Gastrocnemius medialis (tissue), 4 donors: ENCODE data around the gene AJM1.

Source experiments
- POLR2A ChIP-seq, 2 donors: fragments of 450-650 bp; IDR thresholded peaks; one replicate each; pipeline ENCODE4 v1.6.1; 2017; ENCODE audit warnings: antibody characterized with exemption in 2 of 2, mild to moderate bottlenecking in 2 of 2, moderate library complexity in 2 of 2
- TF ChIP-seq, protein P1 (sequence below), 5 experiments: fragments of 450-650 bp in 3 of 5; fragments of 200-600 bp in 2 of 5; sonication (generic) in 2 of 5; IDR thresholded peaks in 4 of 5; conservative IDR thresholded peaks in 1 of 5; 1 replicate in 4 of 5; 2 replicates in 1 of 5; pipeline ENCODE4 v1.5.1; 2016 to 2019; ENCODE audit warnings: antibody characterized with exemption in 5 of 5, mild to moderate bottlenecking in 3 of 5, moderate library complexity in 3 of 5

DNA sequence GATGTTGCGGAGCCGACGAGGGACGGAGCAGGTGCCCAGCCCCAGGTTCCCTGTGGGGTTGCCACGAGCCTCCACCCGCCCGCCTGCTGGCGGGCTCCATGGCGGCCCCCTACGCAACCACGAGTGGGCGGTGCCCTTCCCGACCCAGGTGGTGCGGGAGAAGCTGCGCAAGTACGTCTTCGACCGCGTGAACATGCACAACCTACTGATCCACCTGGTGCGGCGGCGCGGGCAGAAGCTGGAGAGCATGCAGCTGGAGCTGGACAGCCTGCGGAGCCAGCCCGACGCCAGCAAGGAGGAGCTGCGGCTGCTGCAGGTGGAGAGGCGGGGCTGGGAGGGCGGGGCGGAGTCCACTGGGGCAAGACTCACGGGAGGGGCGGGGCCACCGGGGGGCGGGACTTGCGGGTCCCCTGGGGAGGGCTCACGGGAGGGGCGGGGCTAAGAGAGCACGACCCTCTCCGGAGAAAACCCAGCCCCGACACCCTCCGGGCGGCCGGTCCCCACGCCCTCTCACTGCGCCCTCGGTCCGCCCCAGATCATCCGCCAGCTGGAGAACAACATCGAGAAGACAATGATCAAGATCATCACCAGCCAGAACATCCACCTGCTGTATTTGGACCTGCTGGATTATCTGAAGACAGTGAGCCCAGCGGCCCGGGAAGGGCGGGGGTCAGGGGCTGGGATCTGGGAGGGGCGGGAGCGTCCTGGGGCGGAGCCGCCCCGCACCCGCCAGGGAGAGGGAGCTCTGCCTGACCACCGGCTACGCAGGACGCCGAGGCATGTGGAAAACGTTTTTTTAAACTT is 42.2 kb upstream of the AJM1 start:
- TF ChIP-seq POLR2A (IDR thresholded peaks at IDR 0.05) = no peak
- TF ChIP-seq, protein P1, sequence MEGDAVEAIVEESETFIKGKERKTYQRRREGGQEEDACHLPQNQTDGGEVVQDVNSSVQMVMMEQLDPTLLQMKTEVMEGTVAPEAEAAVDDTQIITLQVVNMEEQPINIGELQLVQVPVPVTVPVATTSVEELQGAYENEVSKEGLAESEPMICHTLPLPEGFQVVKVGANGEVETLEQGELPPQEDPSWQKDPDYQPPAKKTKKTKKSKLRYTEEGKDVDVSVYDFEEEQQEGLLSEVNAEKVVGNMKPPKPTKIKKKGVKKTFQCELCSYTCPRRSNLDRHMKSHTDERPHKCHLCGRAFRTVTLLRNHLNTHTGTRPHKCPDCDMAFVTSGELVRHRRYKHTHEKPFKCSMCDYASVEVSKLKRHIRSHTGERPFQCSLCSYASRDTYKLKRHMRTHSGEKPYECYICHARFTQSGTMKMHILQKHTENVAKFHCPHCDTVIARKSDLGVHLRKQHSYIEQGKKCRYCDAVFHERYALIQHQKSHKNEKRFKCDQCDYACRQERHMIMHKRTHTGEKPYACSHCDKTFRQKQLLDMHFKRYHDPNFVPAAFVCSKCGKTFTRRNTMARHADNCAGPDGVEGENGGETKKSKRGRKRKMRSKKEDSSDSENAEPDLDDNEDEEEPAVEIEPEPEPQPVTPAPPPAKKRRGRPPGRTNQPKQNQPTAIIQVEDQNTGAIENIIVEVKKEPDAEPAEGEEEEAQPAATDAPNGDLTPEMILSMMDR (IDR thresholded peaks at IDR 0.05 in 4 of 5, conservative IDR thresholded peaks at IDR 0.05 in 1 of 5) = no peak
